ENCODE data around the gene NHLH2. TPM values are rescaled to one million over a fixed set of nuclear protein-coding genes. Genes with fewer than 3 reads are reported as not detected.

NHLH2 gene
- total RNA-seq = not detected

DNA sequence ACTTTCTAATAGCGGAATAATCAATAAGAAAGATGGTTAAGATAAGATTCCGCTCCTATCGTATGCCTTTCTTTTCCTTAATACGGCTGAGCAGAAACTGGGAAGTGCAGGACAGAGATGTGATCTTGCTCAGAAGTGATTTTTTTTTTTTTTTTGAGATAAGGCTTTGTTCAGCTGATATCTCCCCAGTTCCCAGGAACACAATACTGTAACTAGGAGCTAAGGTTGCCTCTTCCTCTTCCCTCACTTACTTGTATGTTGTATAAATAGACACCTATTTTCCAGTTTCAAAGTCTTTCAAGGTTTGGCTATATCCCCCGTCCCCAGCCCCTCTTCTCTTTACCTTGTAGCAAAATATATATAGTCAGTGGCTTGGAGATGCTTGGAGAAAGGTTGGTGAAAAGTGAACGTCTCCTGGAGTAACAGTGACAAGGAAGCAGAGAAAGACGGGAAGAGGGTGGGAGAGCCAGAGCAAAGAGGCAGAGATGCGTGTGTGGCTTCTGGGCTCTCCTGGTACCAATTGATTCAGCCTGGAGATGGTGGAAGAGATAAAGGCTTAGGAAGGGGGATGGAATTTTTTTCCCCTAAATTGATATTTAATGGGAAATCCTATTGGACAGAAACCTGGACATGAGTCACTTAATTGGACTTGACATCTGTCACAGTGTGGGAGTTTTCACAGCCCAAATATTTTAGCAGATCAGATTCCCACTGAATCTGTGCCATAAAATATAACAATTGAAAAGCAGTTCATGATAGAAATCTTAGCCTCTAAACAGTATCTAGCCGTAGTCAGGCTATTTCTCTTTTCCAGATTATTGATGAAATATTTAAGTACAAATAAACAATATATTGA, at the start of gene NHLH2:
TSS of gene NHLH2 (minus strand) at position 522 of the 856 bp plus-strand sequence. CDS start 2,754 bp downstream, outside the sequence.
- Mint-ChIP-seq H3K4me1 (no peaks in the 10 kb centered on the region), H3K27me3 (peaks cover 54% of the 10 kb centered on the region), H3K4me3 (peak within 1 kb of the TSS; percentile 61), H3K27ac (no peak within 1 kb of the TSS), H3K36me3 (ENCODE audit: low read depth) (no peaks in the 10 kb centered on the region), H3K9me3 (no peaks in the 10 kb centered on the region)
- ATAC-seq (replicated peaks) = no peak

GRCh38 chr1:115890580-115890979, 49.7 kb upstream of the NHLH2 start:
- no peak overlapping the region for H3K27ac Mint-ChIP-seq

DNA sequence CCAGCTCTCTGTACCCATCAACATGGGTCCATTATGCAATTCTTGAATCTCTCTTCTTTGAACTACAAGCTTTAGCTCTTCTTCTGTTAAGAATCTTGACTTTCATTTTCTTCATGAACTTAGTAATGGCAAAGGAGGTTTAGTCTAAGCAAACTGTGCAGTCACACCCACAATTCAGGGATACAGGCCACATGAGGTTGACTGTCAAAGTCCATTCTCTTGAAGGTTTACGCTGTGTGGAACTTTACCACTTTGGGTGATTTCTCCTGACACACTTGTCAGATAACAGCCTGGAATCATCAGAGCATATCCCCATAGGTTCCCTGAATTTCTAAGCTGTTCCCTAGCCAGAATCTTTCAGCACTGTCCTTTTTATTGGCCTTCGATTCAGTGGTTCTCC, 48.0 kb upstream of the NHLH2 start:
- H3K36me3 Mint-ChIP-seq (ENCODE audit: low read depth) = no peaks in the 10 kb centered on the region
- H3K27me3 Mint-ChIP-seq = peaks cover 4% of the 10 kb centered on the region
- no peak overlapping the region for H3K27ac Mint-ChIP-seq
- no peak overlapping the region for H3K4me3 Mint-ChIP-seq
- no peaks in the 10 kb centered on the region for H3K9me3 Mint-ChIP-seq
- H3K4me1 Mint-ChIP-seq = no peaks in the 10 kb centered on the region
- no peak for ATAC-seq (replicated peaks)

More at GRCh38 chr1:115890580-115890979, 49.7 kb upstream of the NHLH2 start:
- H3K36me3 Mint-ChIP-seq (ENCODE audit: low read depth) = no peaks in the 10 kb centered on the region
- ATAC-seq (replicated peaks) = no peak
- no peaks in the 10 kb centered on the region for H3K9me3 Mint-ChIP-seq
- H3K27me3 Mint-ChIP-seq = peaks cover 4% of the 10 kb centered on the region
- no peaks in the 10 kb centered on the region for H3K4me1 Mint-ChIP-seq
- H3K4me3 Mint-ChIP-seq = no peak overlapping the region

- Mint-ChIP-seq H3K27me3 (peaks cover 26% of the 10 kb centered on the region), H3K4me3 (no peak overlapping the region), H3K36me3 (ENCODE audit: low read depth) (no peaks in the 10 kb centered on the region), H3K27ac (no peak overlapping the region), H3K9me3 (no peaks in the 10 kb centered on the region), H3K4me1 (no peaks in the 10 kb centered on the region)
- ATAC-seq (replicated peaks) = no peak
Observed at GRCh38 chr1:115882913-115883902, 42.3 kb upstream of the NHLH2 start.

DNA sequence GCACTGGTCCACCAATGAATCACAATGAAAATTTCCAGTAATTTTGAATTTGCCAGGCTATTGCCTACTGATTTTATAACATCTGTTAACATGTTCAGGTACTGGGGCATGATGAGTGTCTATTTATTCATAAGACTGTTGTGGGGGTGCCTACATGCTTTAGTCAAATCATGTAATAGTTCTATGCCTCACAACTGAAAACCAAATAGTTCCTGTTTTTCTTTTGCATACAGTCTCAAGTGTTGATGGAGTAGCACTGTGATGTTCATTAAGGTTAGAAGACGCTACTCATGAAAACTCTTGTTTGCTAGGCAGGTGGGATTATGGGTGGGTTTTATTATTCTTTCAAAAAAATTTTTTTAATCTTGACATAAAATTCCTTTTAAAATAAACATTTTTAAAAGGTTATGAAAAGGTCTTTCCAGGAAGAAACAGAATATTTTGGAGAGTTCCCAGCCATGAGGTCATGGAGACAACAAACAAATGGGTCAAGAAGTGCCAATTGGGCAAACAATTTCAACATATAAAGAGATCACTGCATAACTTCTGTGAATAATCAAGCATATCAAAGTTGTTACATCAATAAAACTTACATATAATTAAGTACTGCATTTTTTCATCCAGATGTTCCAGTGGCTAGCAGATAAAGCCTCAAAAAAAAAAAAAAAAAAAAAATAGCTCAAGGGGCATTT, 40.2 kb upstream of the NHLH2 start:
- peaks cover 33% of the 10 kb centered on the region for H3K27me3 Mint-ChIP-seq
- H3K9me3 Mint-ChIP-seq = no peaks in the 10 kb centered on the region
- no peak overlapping the region for H3K27ac Mint-ChIP-seq
- H3K4me3 Mint-ChIP-seq = no peak overlapping the region
- no peaks in the 10 kb centered on the region for H3K4me1 Mint-ChIP-seq
- ATAC-seq (replicated peaks) = no peak
- H3K36me3 Mint-ChIP-seq (ENCODE audit: low read depth) = no peaks in the 10 kb centered on the region

GRCh38 chr1:115879977-115880376, 39.1 kb upstream of the NHLH2 start:
- ATAC-seq (replicated peaks) = no peak
- H3K27me3 Mint-ChIP-seq = peaks cover 39% of the 10 kb centered on the region
- no peaks in the 10 kb centered on the region for H3K9me3 Mint-ChIP-seq
- H3K27ac Mint-ChIP-seq = no peak overlapping the region
- H3K4me3 Mint-ChIP-seq = no peak overlapping the region
- no peaks in the 10 kb centered on the region for H3K4me1 Mint-ChIP-seq
- H3K36me3 Mint-ChIP-seq (ENCODE audit: low read depth) = no peaks in the 10 kb centered on the region

DNA sequence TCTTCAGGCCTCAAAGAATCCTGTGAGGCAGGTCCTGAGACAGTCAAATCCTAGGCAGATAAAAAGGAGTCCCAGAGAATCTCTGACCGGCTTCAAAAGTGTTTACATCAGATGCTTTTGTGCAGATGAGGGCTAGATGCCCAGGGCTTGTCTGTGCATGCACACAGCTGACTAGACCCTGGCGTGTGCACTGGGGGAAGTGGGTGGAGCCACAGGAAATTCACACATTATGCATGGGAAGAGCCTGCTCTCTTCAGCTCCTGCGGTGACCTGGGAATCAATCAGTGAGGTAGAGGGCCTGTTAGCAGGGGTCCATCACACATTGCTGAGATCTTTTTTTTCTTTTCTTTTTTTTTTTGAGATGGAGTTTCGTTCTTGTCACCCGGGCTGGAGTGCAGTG, 36.6 kb upstream of the NHLH2 start:
- H3K36me3 Mint-ChIP-seq (ENCODE audit: low read depth) = no peaks in the 10 kb centered on the region
- no peaks in the 10 kb centered on the region for H3K9me3 Mint-ChIP-seq
- H3K4me3 Mint-ChIP-seq = no peak overlapping the region
- ATAC-seq (replicated peaks) = no peak
- H3K4me1 Mint-ChIP-seq = no peaks in the 10 kb centered on the region
- no peak overlapping the region for H3K27ac Mint-ChIP-seq
- H3K27me3 Mint-ChIP-seq = peaks cover 49% of the 10 kb centered on the region

DNA sequence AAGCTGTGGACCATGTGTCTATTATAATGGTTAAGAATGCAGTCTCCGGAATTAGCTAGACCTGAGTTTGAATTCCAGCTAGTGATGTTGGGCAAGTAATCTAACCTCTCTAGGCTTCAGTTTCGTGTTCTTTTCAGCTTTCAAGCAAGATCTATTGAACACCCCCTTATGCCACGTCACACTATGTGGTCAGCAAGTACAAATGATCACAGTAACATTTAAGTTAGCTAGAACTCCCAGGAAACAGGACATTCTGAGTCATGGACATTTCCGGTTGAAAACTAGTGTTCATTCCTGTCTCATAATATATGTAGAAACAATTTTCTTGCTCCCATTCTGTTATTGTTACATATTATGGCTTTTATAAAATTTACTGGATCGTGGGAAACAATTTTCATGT, 34.0 kb upstream of the NHLH2 start:
- no peaks in the 10 kb centered on the region for H3K36me3 Mint-ChIP-seq (ENCODE audit: low read depth)
- ATAC-seq (replicated peaks) = no peak
- no peaks in the 10 kb centered on the region for H3K9me3 Mint-ChIP-seq
- H3K27me3 Mint-ChIP-seq = peaks cover 49% of the 10 kb centered on the region
- no peak overlapping the region for H3K27ac Mint-ChIP-seq
- H3K4me3 Mint-ChIP-seq = no peak overlapping the region
- H3K4me1 Mint-ChIP-seq = no peaks in the 10 kb centered on the region

GRCh38 chr1:115874497-115874896, 33.6 kb upstream of the NHLH2 start:
- H3K9me3 Mint-ChIP-seq = no peaks in the 10 kb centered on the region
- no peak overlapping the region for H3K27ac Mint-ChIP-seq
- peaks cover 46% of the 10 kb centered on the region for H3K27me3 Mint-ChIP-seq
- no peak overlapping the region for H3K4me3 Mint-ChIP-seq
- H3K36me3 Mint-ChIP-seq (ENCODE audit: low read depth) = no peaks in the 10 kb centered on the region
- no peak for ATAC-seq (replicated peaks)
- no peaks in the 10 kb centered on the region for H3K4me1 Mint-ChIP-seq

GRCh38 chr1:115873184-115873583, 32.3 kb upstream of the NHLH2 start:
- Mint-ChIP-seq H3K36me3 (ENCODE audit: low read depth) (no peaks in the 10 kb centered on the region), H3K4me3 (no peak overlapping the region), H3K27ac (no peak overlapping the region), H3K27me3 (peaks cover 39% of the 10 kb centered on the region), H3K4me1 (no peaks in the 10 kb centered on the region), H3K9me3 (no peaks in the 10 kb centered on the region)
- no peak for ATAC-seq (replicated peaks)

DNA sequence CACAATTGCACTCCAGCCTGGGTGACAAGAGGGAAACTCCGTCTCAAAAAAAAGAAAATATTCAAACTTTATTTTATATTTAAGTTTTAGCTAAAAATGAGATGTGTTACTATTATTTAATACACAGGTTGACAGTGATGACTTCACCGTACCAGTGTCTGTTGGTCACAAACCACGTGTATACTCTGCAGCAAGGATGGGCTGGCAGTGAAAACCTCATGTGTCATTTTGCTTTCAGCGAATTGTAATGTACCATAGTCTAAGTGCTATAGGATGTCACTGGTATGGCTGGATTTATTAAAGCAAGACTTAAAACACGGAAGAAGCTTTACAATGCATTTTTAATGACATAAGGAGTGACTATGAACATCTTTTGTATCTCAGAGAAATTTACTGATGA, 28.1 kb upstream of the NHLH2 start:
- no peaks in the 10 kb centered on the region for H3K9me3 Mint-ChIP-seq
- peaks cover 29% of the 10 kb centered on the region for H3K27me3 Mint-ChIP-seq
- no peaks in the 10 kb centered on the region for H3K4me1 Mint-ChIP-seq
- ATAC-seq (replicated peaks) = no peak
- H3K4me3 Mint-ChIP-seq = no peak overlapping the region
- no peak overlapping the region for H3K27ac Mint-ChIP-seq
- H3K36me3 Mint-ChIP-seq (ENCODE audit: low read depth) = no peaks in the 10 kb centered on the region

DNA sequence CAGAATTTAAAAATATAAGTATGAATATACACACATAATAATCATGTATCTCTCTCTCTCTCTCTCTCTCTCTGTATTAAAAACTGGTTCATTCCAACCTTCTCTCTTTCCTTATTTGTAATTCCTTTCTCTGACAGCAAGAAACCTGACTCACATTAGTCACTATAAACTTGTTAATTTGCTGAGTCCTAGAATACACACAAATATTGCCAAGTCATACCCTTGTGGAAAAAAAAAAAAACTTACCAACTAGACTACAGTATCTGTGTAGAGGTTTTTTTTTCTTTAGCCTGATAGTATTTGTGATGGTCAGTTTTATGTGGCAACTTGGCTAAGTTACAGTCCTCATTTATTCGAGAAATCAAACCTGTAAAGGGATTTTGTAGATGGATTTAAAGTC, 26.3 kb upstream of the NHLH2 start:
- H3K9me3 Mint-ChIP-seq = no peaks in the 10 kb centered on the region
- peaks cover 30% of the 10 kb centered on the region for H3K27me3 Mint-ChIP-seq
- H3K36me3 Mint-ChIP-seq (ENCODE audit: low read depth) = no peaks in the 10 kb centered on the region
- no peak for ATAC-seq (replicated peaks)
- H3K4me1 Mint-ChIP-seq = no peaks in the 10 kb centered on the region
- no peak overlapping the region for H3K4me3 Mint-ChIP-seq
- no peak overlapping the region for H3K27ac Mint-ChIP-seq

- Mint-ChIP-seq H3K4me1 (no peaks in the 10 kb centered on the region), H3K9me3 (no peaks in the 10 kb centered on the region), H3K36me3 (ENCODE audit: low read depth) (no peaks in the 10 kb centered on the region), H3K27me3 (peaks cover 35% of the 10 kb centered on the region), H3K4me3 (no peak overlapping the region), H3K27ac (no peak overlapping the region)
- no peak for ATAC-seq (replicated peaks)
Observed at GRCh38 chr1:115865704-115866380, 24.9 kb upstream of the NHLH2 start.

GRCh38 chr1:115862403-115862802, 21.5 kb upstream of the NHLH2 start:
- Mint-ChIP-seq H3K27me3 (peaks cover 45% of the 10 kb centered on the region), H3K4me3 (no peak overlapping the region), H3K36me3 (ENCODE audit: low read depth) (no peaks in the 10 kb centered on the region), H3K27ac (no peak overlapping the region), H3K4me1 (no peaks in the 10 kb centered on the region), H3K9me3 (no peaks in the 10 kb centered on the region)
- ATAC-seq (replicated peaks) = no peak

All from activated T-helper 17 cell treated with anti-CD3 and anti-CD28 coated beads, Interleukin-2, amount 50 U/mL, for 72 hours (primary cell).